Lower leg skin (tissue), 3 donors: ENCODE measurements around the gene KCNH3.

Source experiments
- CTCF ChIP-seq, 3 donors: fragments of 450-650 bp; IDR thresholded peaks; one replicate each; pipeline ENCODE4 v1.5.1; 2016; ENCODE audit warnings: antibody characterized with exemption in 3 of 3, mild to moderate bottlenecking in 3 of 3, moderate library complexity in 2 of 3
- POLR2A ChIP-seq, 2 donors: fragments of 450-650 bp; IDR thresholded peaks; one replicate each; pipeline ENCODE4 v1.6.1; 2016 to 2017; ENCODE audit warnings: antibody characterized with exemption in 2 of 2, mild to moderate bottlenecking in 1 of 2, moderate library complexity in 1 of 2

DNA sequence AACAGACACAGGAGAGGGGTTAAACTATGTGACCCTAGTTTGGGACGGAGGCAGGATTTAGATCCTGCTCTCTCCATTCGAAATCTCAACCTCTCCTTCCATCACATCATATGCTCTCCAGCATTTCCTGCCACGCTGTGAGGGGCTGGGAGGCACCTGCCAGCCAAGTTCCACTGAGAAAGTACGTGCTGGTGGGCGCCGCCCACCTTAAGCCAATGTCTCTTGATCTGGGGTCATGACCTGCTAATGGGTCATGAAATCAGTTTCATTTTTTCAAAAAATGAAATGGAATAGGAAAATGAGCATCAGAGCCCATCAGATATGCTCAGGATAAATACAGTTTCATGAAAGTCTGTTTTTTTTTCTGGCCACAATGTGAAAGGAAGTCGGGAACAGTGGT, 21.9 kb downstream of the KCNH3 start:
- TF ChIP-seq CTCF (IDR thresholded peaks at IDR 0.05) (no peak), POLR2A (IDR thresholded peaks at IDR 0.05) (no peak)
